Smooth muscle cell (in vitro differentiated cells): Measurements from ENCODE around the gene NTRK2. TPM values are rescaled to one million over a fixed set of nuclear protein-coding genes. Genes with fewer than 3 reads are reported as not detected.

Experiments
- DNase-seq: peaks from one replicate; lab custom pipeline; 2025; ENCODE audit not compliant: unreplicated experiment; lab: John Stamatoyannopoulos, UW
- H2AFZ ChIP-seq: fragments of 200-600 bp; sonication (generic); 2 replicates; pipeline ENCODE4 v1.6.0; 2016; ENCODE audit warnings: antibody characterized with exemption, low read depth, mild to moderate bottlenecking
- H3F3A ChIP-seq: fragments of 200-600 bp; sonication (generic); 2 replicates; pipeline ENCODE4 v1.6.0; 2017; ENCODE audit warnings: antibody characterized with exemption, low read depth
- H3K27ac ChIP-seq: fragments of 200-600 bp; sonication (generic); 2 replicates; pipeline ENCODE4 v1.5.1; 2016; ENCODE audit warnings: low read depth, mild to moderate bottlenecking
- H3K27me3 ChIP-seq: fragments of 200-600 bp; sonication (generic); 2 replicates; pipeline ENCODE4 v1.6.1; 2016; ENCODE audit warnings: low read depth, mild to moderate bottlenecking
- H3K36me3 ChIP-seq: fragments of 200-600 bp; sonication (generic); 2 replicates; pipeline ENCODE4 v1.5.1; 2016; ENCODE audit warnings: low read depth
- H3K4me1 ChIP-seq: fragments of 200-600 bp; sonication (generic); 2 replicates; pipeline ENCODE4 v1.5.1; 2016; ENCODE audit warnings: low read depth
- H3K4me2 ChIP-seq: fragments of 200-600 bp; sonication (generic); 2 replicates; pipeline ENCODE4 v1.6.0; 2016; ENCODE audit warnings: mild to moderate bottlenecking
- H3K4me3 ChIP-seq: fragments of 200-600 bp; sonication (generic); 2 replicates; pipeline ENCODE4 v1.5.1; 2016; ENCODE audit warnings: mild to moderate bottlenecking
- H3K79me2 ChIP-seq: fragments of 200-600 bp; sonication (generic); 2 replicates; pipeline ENCODE4 v1.6.0; 2016; ENCODE audit warnings: low read depth, mild to moderate bottlenecking
- H3K9ac ChIP-seq: fragments of 200-600 bp; sonication (generic); 2 replicates; pipeline ENCODE4 v1.6.0; 2016; ENCODE audit warnings: low read depth
- H3K9me3 ChIP-seq: fragments of 200-600 bp; sonication (generic); replicated peaks from 2 replicates; pipeline ENCODE4 v1.5.1; 2016; ENCODE audit warnings: low read depth
- H4K20me1 ChIP-seq: fragments of 200-600 bp; sonication (generic); 2 replicates; pipeline ENCODE4 v1.6.0; 2016; ENCODE audit warnings: low read depth
- CTCF ChIP-seq: fragments of 200-600 bp; sonication (generic); IDR thresholded peaks from 2 replicates; pipeline ENCODE4 v1.5.1; 2017; ENCODE audit warnings: borderline replicate concordance, mild to moderate bottlenecking, antibody characterized with exemption; ENCODE audit not compliant: insufficient read depth, poor library complexity, severe bottlenecking
- WGBS: methylation state at CpG from one replicate; pipeline ENCODE4 v1.1.7; 2016; ENCODE audit warnings: low lambda C conversion rate; 5-methylcytosine and 5-hydroxymethylcytosine counted together
- polyA plus RNA-seq: library from polyadenylated mRNA; unstranded; fragments of >200 nt; fragmentation: Nextera tagmentation; extraction: Ambion mirVana; gene quantifications from 2 replicates; pipeline ENCODE4 v1.2.1, GENCODE V29; 2016
- total RNA-seq: library from RNA; depleted of rRNA; stranded (reverse); fragments of >200 nt; gene quantifications from 2 replicates; pipeline ENCODE4 v1.2.3, GENCODE V29; 2014

Gene NTRK2
- total and polyA plus RNA-seq, 2 experiments from 2014 or later = 1.7 to 3.9 TPM

- 87% methylated on average over 5 of the region's 5 CpGs for WGBS
- no peaks in the 10 kb centered on the region for H4K20me1 ChIP-seq
- no peaks in the 10 kb centered on the region for H3K4me1 ChIP-seq
Observed at GRCh38 chr9:84677080-84677479, 7.6 kb downstream of the NTRK2 start.

GRCh38 chr9:84679571-84679970, 10.0 kb downstream of the NTRK2 start:
- H3K9me3 ChIP-seq = no peaks in the 10 kb centered on the region

More at GRCh38 chr9:84677080-84677479, 7.6 kb downstream of the NTRK2 start:
- H3K79me2 ChIP-seq = no peaks in the 10 kb centered on the region
- no peak overlapping the region for H3K27ac ChIP-seq
- H3K27me3 ChIP-seq = peaks cover 46% of the 10 kb centered on the region
- no peak overlapping the region for H3K4me2 ChIP-seq
- H2AFZ ChIP-seq = no peak overlapping the region
- no peak for DNase-seq
- no peaks in the 10 kb centered on the region for H3F3A ChIP-seq
- no peaks in the 10 kb centered on the region for H3K9me3 ChIP-seq
- no peak overlapping the region for H3K4me3 ChIP-seq
- no peak overlapping the region for H3K9ac ChIP-seq
- no peak for TF ChIP-seq CTCF
- H3K36me3 ChIP-seq = no peaks in the 10 kb centered on the region

GRCh38 chr9:84681516-84682285, 12.2 kb downstream of the NTRK2 start:
- Histone ChIP-seq H3K4me1 (no peaks in the 10 kb centered on the region), H3K79me2 (no peaks in the 10 kb centered on the region), H3F3A (no peaks in the 10 kb centered on the region), H4K20me1 (no peaks in the 10 kb centered on the region), H3K36me3 (no peaks in the 10 kb centered on the region), H3K9me3 (no peaks in the 10 kb centered on the region), H3K4me2 (no peak overlapping the region), H3K27me3 (peaks cover 18% of the 10 kb centered on the region), H3K27ac (no peak overlapping the region), H3K4me3 (no peak overlapping the region), H2AFZ (no peak overlapping the region), H3K9ac (no peak overlapping the region)
- DNase-seq = no peak
- no peak for TF ChIP-seq CTCF
- WGBS = 97% methylated on average over 6 of the region's 6 CpGs

More at GRCh38 chr9:84679571-84679970, 10.0 kb downstream of the NTRK2 start:
- no peak overlapping the region for H3K4me2 ChIP-seq
- no peaks in the 10 kb centered on the region for H3F3A ChIP-seq
- no peak for TF ChIP-seq CTCF
- H3K27me3 ChIP-seq = peaks cover 29% of the 10 kb centered on the region
- 96% methylated on average over 1 of the region's 1 CpG for WGBS
- no peak overlapping the region for H3K4me3 ChIP-seq
- no peak overlapping the region for H2AFZ ChIP-seq
- H3K79me2 ChIP-seq = no peaks in the 10 kb centered on the region
- H4K20me1 ChIP-seq = no peaks in the 10 kb centered on the region
- no peaks in the 10 kb centered on the region for H3K4me1 ChIP-seq
- no peak overlapping the region for H3K27ac ChIP-seq
- DNase-seq = no peak
- no peaks in the 10 kb centered on the region for H3K36me3 ChIP-seq
- H3K9ac ChIP-seq = no peak overlapping the region

GRCh38 chr9:84686068-84686467, 16.5 kb downstream of the NTRK2 start:
- H3F3A ChIP-seq = no peaks in the 10 kb centered on the region
- 86% methylated on average over 1 of the region's 1 CpG for WGBS
- no peak overlapping the region for H3K4me2 ChIP-seq
- H3K4me3 ChIP-seq = no peak overlapping the region
- no peak for TF ChIP-seq CTCF
- H3K79me2 ChIP-seq = no peaks in the 10 kb centered on the region
- no peaks in the 10 kb centered on the region for H3K9me3 ChIP-seq
- DNase-seq = no peak
- no peak overlapping the region for H3K27ac ChIP-seq
- no peaks in the 10 kb centered on the region for H3K27me3 ChIP-seq
- no peaks in the 10 kb centered on the region for H3K4me1 ChIP-seq
- H3K9ac ChIP-seq = no peak overlapping the region
- no peak overlapping the region for H2AFZ ChIP-seq
- no peaks in the 10 kb centered on the region for H3K36me3 ChIP-seq
- no peaks in the 10 kb centered on the region for H4K20me1 ChIP-seq
